Measurements from ENCODE around the gene VILL. TPM values are rescaled to one million over a fixed set of nuclear protein-coding genes. Genes with fewer than 3 reads are reported as not detected.
A peak's percentile ranks its signal among the peaks of the same experiment; 100 is the strongest.

VILL gene
- total RNA-seq, 2 experiments from 2014 or later: 13.2 to 23.5 TPM

GRCh38 chr3:37956723-37957538 is 33.7 kb upstream of the VILL start:
- CTCF ChIA-PET (ENCODE audit: unreplicated experiment): no interaction called here
- H3K9me3 ChIP-seq (ENCODE audit: low read length): no peaks in the 10 kb centered on the region
- POLR2A ChIA-PET: interaction anchor here (0.6 to 1.6 kb wide), 4 partner anchors 9 to 69 kb away, joined by 3 to 6 read pairs (median 3); no protein-coding TSS in a partner anchor
- intact Hi-C loops (cut with micrococcal nuclease; ENCODE audit: unreplicated experiment): no loop called here
- no peaks in the 10 kb centered on the region for H3K36me3 ChIP-seq (ENCODE audit: insufficient read depth, low read length)
- no peak for DNase-seq (ENCODE audit: low spot score)
- no peak overlapping the region for H3K27ac ChIP-seq (ENCODE audit: low read depth, low read length, poor library complexity, severe bottlenecking)
- H2AFZ ChIP-seq (ENCODE audit: low read length): peak overlapping the region; percentile 38; the same call in 1 of the 2 replicates
- TF ChIP-seq CTCF (conservative IDR thresholded peaks at IDR 0.05; ENCODE audit: low read length) (no peak), EZH2phosphoT487 (IDR thresholded peaks at IDR 0.05; ENCODE audit: borderline replicate concordance, low read depth, low read length) (no peak)
- H3K4me2 ChIP-seq (ENCODE audit: low read length): peak overlapping the region; percentile 31
- H4K20me1 ChIP-seq (ENCODE audit: insufficient read depth, low read length): no peaks in the 10 kb centered on the region
- H3K79me2 ChIP-seq (ENCODE audit: insufficient read depth, low read depth, low read length): no peaks in the 10 kb centered on the region
- H3K4me3 ChIP-seq (ENCODE audit: low read depth, low read length, poor library complexity, severe bottlenecking): no peak overlapping the region
- peaks cover 20% of the 10 kb centered on the region for H3K4me1 ChIP-seq (ENCODE audit: insufficient read depth, low read length, poor library complexity, severe bottlenecking)
- BruUV-seq (replicated peaks): no TSS peak
- no peaks in the 10 kb centered on the region for H3K9me2 ChIP-seq (ENCODE audit: insufficient read depth, low read length)

- Histone ChIP-seq H2AFZ (ENCODE audit: low read length) (peak overlapping the region; percentile 5; the same call in 1 of the 2 replicates), H3K9me3 (ENCODE audit: low read length) (no peaks in the 10 kb centered on the region), H3K36me3 (ENCODE audit: insufficient read depth, low read length) (no peaks in the 10 kb centered on the region), H3K27ac (ENCODE audit: low read depth, low read length, poor library complexity, severe bottlenecking) (no peak overlapping the region), H3K4me2 (ENCODE audit: low read length) (no peak overlapping the region), H3K9me2 (ENCODE audit: insufficient read depth, low read length) (no peaks in the 10 kb centered on the region), H3K4me1 (ENCODE audit: insufficient read depth, low read length, poor library complexity, severe bottlenecking) (peaks cover 20% of the 10 kb centered on the region), H3K4me3 (ENCODE audit: low read depth, low read length, poor library complexity, severe bottlenecking) (no peak overlapping the region), H3K79me2 (ENCODE audit: insufficient read depth, low read depth, low read length) (no peaks in the 10 kb centered on the region), H4K20me1 (ENCODE audit: insufficient read depth, low read length) (no peaks in the 10 kb centered on the region)
- intact Hi-C loops (cut with micrococcal nuclease; ENCODE audit: unreplicated experiment): no loop called here
- ChIA-PET CTCF (ENCODE audit: unreplicated experiment) (no interaction called here), POLR2A (interaction anchor here (0.6 to 1.6 kb wide), 4 partner anchors 9 to 69 kb away, joined by 3 to 6 read pairs (median 3); no protein-coding TSS in a partner anchor)
- no peak for DNase-seq (ENCODE audit: low spot score)
- TF ChIP-seq EZH2phosphoT487 (IDR thresholded peaks at IDR 0.05; ENCODE audit: borderline replicate concordance, low read depth, low read length): no peak
- TF ChIP-seq CTCF (conservative IDR thresholded peaks at IDR 0.05; ENCODE audit: low read length): no peak
- no TSS peak for BruUV-seq (replicated peaks)
Observed at GRCh38 chr3:37957539-37957936, 33.0 kb upstream of the VILL start.

Measured in OCI-LY7 (cell line).